ENCODE data around the gene PHACTR3.

- TF ChIP-seq, protein P1, sequence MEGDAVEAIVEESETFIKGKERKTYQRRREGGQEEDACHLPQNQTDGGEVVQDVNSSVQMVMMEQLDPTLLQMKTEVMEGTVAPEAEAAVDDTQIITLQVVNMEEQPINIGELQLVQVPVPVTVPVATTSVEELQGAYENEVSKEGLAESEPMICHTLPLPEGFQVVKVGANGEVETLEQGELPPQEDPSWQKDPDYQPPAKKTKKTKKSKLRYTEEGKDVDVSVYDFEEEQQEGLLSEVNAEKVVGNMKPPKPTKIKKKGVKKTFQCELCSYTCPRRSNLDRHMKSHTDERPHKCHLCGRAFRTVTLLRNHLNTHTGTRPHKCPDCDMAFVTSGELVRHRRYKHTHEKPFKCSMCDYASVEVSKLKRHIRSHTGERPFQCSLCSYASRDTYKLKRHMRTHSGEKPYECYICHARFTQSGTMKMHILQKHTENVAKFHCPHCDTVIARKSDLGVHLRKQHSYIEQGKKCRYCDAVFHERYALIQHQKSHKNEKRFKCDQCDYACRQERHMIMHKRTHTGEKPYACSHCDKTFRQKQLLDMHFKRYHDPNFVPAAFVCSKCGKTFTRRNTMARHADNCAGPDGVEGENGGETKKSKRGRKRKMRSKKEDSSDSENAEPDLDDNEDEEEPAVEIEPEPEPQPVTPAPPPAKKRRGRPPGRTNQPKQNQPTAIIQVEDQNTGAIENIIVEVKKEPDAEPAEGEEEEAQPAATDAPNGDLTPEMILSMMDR (IDR thresholded peaks at IDR 0.05), result no peak
- no peak for TF ChIP-seq POLR2A (IDR thresholded peaks at IDR 0.05)
These were observed 22.2 kb upstream of the PHACTR3 start for GRCh38 chr20:59581993-59582679.

Measured in prostate gland (tissue), 2 donors.